PC-9 (cell line): Measurements from ENCODE around the gene TRAF3IP1. TPM values are rescaled to one million over a fixed set of nuclear protein-coding genes. Genes with fewer than 3 reads are reported as not detected.

ENCODE experiments used
- BruUV-seq: library from RNA; stranded (reverse); fragments of 400-500 nt; replicated peaks from 2 replicates; lab custom pipeline; 2021; lab: Mats Ljungman, UMichigan
- CTCF ChIA-PET: fragments of 300-600 bp; sonication (Branson Sonifier 250); formaldehyde crosslinking; loops from one replicate; lab custom pipeline; 2022; ENCODE audit warnings: antibody characterized with exemption; lab: Charles Lee
- POLR2A ChIA-PET: fragments of 300-600 bp; sonication (Branson Sonifier 250); formaldehyde crosslinking; loops from one replicate; lab custom pipeline; 2022; ENCODE audit warnings: antibody characterized with exemption; ENCODE audit not compliant: unreplicated experiment; lab: Charles Lee
- DNase-seq, 2 experiments: peaks; one replicate each; pipeline versions ENCODE4 v3.0.0 to v3.0.0-alpha.2; 2015 to 2022; ENCODE audit warnings: mixed read lengths in 1 of 2
- H2AFZ ChIP-seq: fragments of 200-600 bp; sonication (generic); 2 replicates; pipeline ENCODE4 v1.8.1; 2017; ENCODE audit warnings: antibody characterized with exemption
- H3F3A ChIP-seq: fragments of 200-600 bp; sonication (generic); 2 replicates; pipeline ENCODE4 v1.8.1; 2017; ENCODE audit warnings: antibody characterized with exemption, mild to moderate bottlenecking, low read depth; ENCODE audit not compliant: insufficient read depth
- H3K27ac ChIP-seq: fragments of 200-600 bp; sonication (generic); 2 replicates; pipeline ENCODE4 v1.6.1; 2016; ENCODE audit warnings: mixed run types
- H3K27me3 ChIP-seq: fragments of 200-600 bp; sonication (generic); 2 replicates; pipeline ENCODE4 v1.6.1; 2016; ENCODE audit warnings: low read depth, mixed run types; ENCODE audit not compliant: insufficient read depth
- H3K36me3 ChIP-seq: fragments of 200-600 bp; sonication (generic); 2 replicates; pipeline ENCODE4 v1.6.1; 2016; ENCODE audit warnings: low read depth, mixed run types
- H3K4me1 ChIP-seq: fragments of 200-600 bp; sonication (generic); replicated peaks from 2 replicates; pipeline ENCODE4 v1.6.1; 2016; ENCODE audit warnings: mixed run types; ENCODE audit not compliant: insufficient read depth
- H3K4me2 ChIP-seq: fragments of 200-600 bp; sonication (generic); 2 replicates; pipeline ENCODE4 v1.6.1; 2017; ENCODE audit warnings: mixed run types
- H3K4me3 ChIP-seq: fragments of 200-600 bp; sonication (generic); 2 replicates; pipeline ENCODE4 v1.6.1; 2016; ENCODE audit warnings: mixed run types
- H3K79me2 ChIP-seq: fragments of 200-600 bp; sonication (generic); 2 replicates; pipeline ENCODE4 v1.6.1; 2017; ENCODE audit warnings: low read depth, mixed run types
- H3K9me2 ChIP-seq: fragments of 200-600 bp; sonication (generic); 2 replicates; pipeline ENCODE4 v1.8.1; 2017; ENCODE audit warnings: mild to moderate bottlenecking; ENCODE audit not compliant: insufficient read depth
- H3K9me3 ChIP-seq: fragments of 200-600 bp; sonication (generic); 2 replicates; pipeline ENCODE4 v1.8.1; 2016; ENCODE audit warnings: low read depth; ENCODE audit not compliant: insufficient read depth
- H4K20me1 ChIP-seq: fragments of 200-600 bp; sonication (generic); 2 replicates; pipeline ENCODE4 v1.8.1; 2017; ENCODE audit not compliant: insufficient read depth
- CTCF ChIP-seq: fragments of 200-600 bp; sonication (generic); conservative IDR thresholded peaks from 2 replicates; pipeline ENCODE4 v1.6.1; 2017; ENCODE audit warnings: mixed run types, antibody characterized with exemption, mild to moderate bottlenecking, moderate library complexity
- EZH2 ChIP-seq: fragments of 200-600 bp; sonication (generic); IDR thresholded peaks from 2 replicates; pipeline ENCODE4 v1.8.0; 2017; ENCODE audit warnings: antibody characterized with exemption, low read depth
- intact Hi-C: fragments of 100-400 bp; cut with micrococcal nuclease; formaldehyde crosslinking; loops from one replicate; pipeline ENCODE4 v1.10.0; 2022; ENCODE audit not compliant: unreplicated experiment
- total RNA-seq: library from RNA; stranded (reverse); gene quantifications from 2 replicates; pipeline ENCODE4 v1.2.3, GENCODE V29; 2021

The TRAF3IP1 gene
- total RNA-seq, 1 experiment from 2014 or later, result 51.7 TPM

- BruUV-seq, result no TSS peak
- H3K79me2 ChIP-seq, result peaks cover 37% of the 10 kb centered on the region
Measured at GRCh38 chr2:238434846-238435751, 114.8 kb downstream of the TRAF3IP1 start.

GRCh38 chr2:238435752-238436096 lies 115.4 kb downstream of the TRAF3IP1 start:
- Histone ChIP-seq H3K27me3 (no peaks in the 10 kb centered on the region), H3K36me3 (peaks cover 10% of the 10 kb centered on the region), H3K9me3 (no peaks in the 10 kb centered on the region), H3F3A (peaks cover 17% of the 10 kb centered on the region), H4K20me1 (peaks cover 28% of the 10 kb centered on the region), H3K4me1 (peaks cover 13% of the 10 kb centered on the region), H3K9me2 (no peaks in the 10 kb centered on the region), H3K79me2 (peaks cover 37% of the 10 kb centered on the region), H3K4me2 (no peak overlapping the region), H3K4me3 (no peak overlapping the region), H3K27ac (no peak overlapping the region), H2AFZ (no peak overlapping the region)
- POLR2A ChIA-PET, result interaction anchor here (0.6 kb wide), 1 partner anchor 49 kb away, joined by 3 read pairs; no protein-coding TSS in a partner anchor
- no TSS peak for BruUV-seq
- no peak for TF ChIP-seq CTCF
- no peak for TF ChIP-seq EZH2
- CTCF ChIA-PET, result no interaction called here
- intact Hi-C loops, result loop anchor here (5.0 kb wide), 2 partner anchors 148 to 832 kb away; partner anchors contain the start of gene PER2
- no peak for DNase-seq

More at GRCh38 chr2:238434846-238435751, 114.8 kb downstream of the TRAF3IP1 start:
- Histone ChIP-seq H3K4me3 (no peak overlapping the region), H3K4me1 (peaks cover 9% of the 10 kb centered on the region), H3K27ac (no peak overlapping the region), H3K27me3 (no peaks in the 10 kb centered on the region), H3K9me2 (no peaks in the 10 kb centered on the region), H3F3A (peaks cover 12% of the 10 kb centered on the region), H4K20me1 (peaks cover 30% of the 10 kb centered on the region), H3K36me3 (peaks cover 16% of the 10 kb centered on the region), H3K4me2 (no peak overlapping the region), H2AFZ (no peak overlapping the region), H3K9me3 (no peaks in the 10 kb centered on the region)
- DNase-seq, result no peak
- TF ChIP-seq CTCF (no peak), EZH2 (no peak)
- ChIA-PET CTCF (no interaction called here), POLR2A (no interaction called here)
- intact Hi-C loops, result loop anchor here (5.0 kb wide), 2 partner anchors 148 to 832 kb away; partner anchors contain the start of gene PER2

- TF ChIP-seq CTCF, result no peak
- TF ChIP-seq EZH2, result no peak
- intact Hi-C loops, result loop anchor here (2.0 to 5.0 kb wide), 3 partner anchors 152 to 828 kb away; partner anchors contain the start of gene PER2
- Histone ChIP-seq H3K9me2 (no peaks in the 10 kb centered on the region), H3K4me3 (no peak overlapping the region), H3F3A (peaks cover 17% of the 10 kb centered on the region), H3K27ac (peak overlapping the region; percentile 81), H4K20me1 (peaks cover 33% of the 10 kb centered on the region), H3K4me1 (peaks cover 13% of the 10 kb centered on the region), H3K79me2 (peaks cover 29% of the 10 kb centered on the region), H2AFZ (no peak overlapping the region), H3K36me3 (peaks cover 19% of the 10 kb centered on the region), H3K9me3 (no peaks in the 10 kb centered on the region), H3K4me2 (peak overlapping the region; percentile 47), H3K27me3 (no peaks in the 10 kb centered on the region)
- POLR2A ChIA-PET, result interaction anchor here (0.6 to 1.0 kb wide), 4 partner anchors 151 to 572 kb away, joined by 3 to 4 read pairs (median 3); no protein-coding TSS in a partner anchor
- CTCF ChIA-PET, result interaction anchor here (0.6 kb wide), 2 partner anchors 346 to 1283 kb away, joined by 3 read pairs; no protein-coding TSS in a partner anchor
- TSS peak; percentile 99 for BruUV-seq
- peak; percentile 86 to 89 for DNase-seq
Measured at GRCh38 chr2:238438856-238439849, 118.8 kb downstream of the TRAF3IP1 start.
